GM23338 (cell line): ENCODE data around the gene RCAN3. TPM values are rescaled to one million over a fixed set of nuclear protein-coding genes. Genes with fewer than 3 reads are reported as not detected.

Source experiments
- ATAC-seq: fragments of 200-7000 bp; cut with Tn5 transposase; 3 replicates; pipeline ENCODE4 v1.9.1; 2020
- DNase-seq: peaks from one replicate; pipeline ENCODE4 v3.0.0-alpha.2; 2015; ENCODE audit warnings: low spot score
- H2AFZ ChIP-seq: fragments of 200-600 bp; sonication (generic); 2 replicates; pipeline ENCODE4 v1.8.0; 2016; ENCODE audit warnings: antibody characterized with exemption, mild to moderate bottlenecking, moderate library complexity
- H3F3A ChIP-seq: fragments of 200-600 bp; sonication (generic); replicated peaks from 2 replicates; pipeline ENCODE4 v1.8.0; 2017; ENCODE audit warnings: antibody characterized with exemption, mixed run types, low read depth
- H3K27ac ChIP-seq: fragments of 200-600 bp; sonication (generic); 2 replicates; pipeline ENCODE4 v1.6.1; 2016; ENCODE audit warnings: low read depth
- H3K27me3 ChIP-seq: fragments of 200-600 bp; sonication (generic); 2 replicates; pipeline ENCODE4 v1.8.0; 2016; ENCODE audit warnings: mild to moderate bottlenecking, mixed run types, moderate library complexity; ENCODE audit not compliant: insufficient read depth
- H3K36me3 ChIP-seq: fragments of 200-600 bp; sonication (generic); 2 replicates; pipeline ENCODE4 v1.8.0; 2016; ENCODE audit warnings: mild to moderate bottlenecking; ENCODE audit not compliant: insufficient read depth
- H3K4me1 ChIP-seq: fragments of 200-600 bp; sonication (generic); 2 replicates; pipeline ENCODE4 v1.8.0; 2016; ENCODE audit warnings: mild to moderate bottlenecking, moderate library complexity; ENCODE audit not compliant: insufficient read depth
- H3K4me2 ChIP-seq: fragments of 200-600 bp; sonication (generic); 2 replicates; pipeline ENCODE4 v1.7.1; 2017; ENCODE audit warnings: mixed run types
- H3K4me3 ChIP-seq: fragments of 200-600 bp; sonication (generic); 2 replicates; pipeline ENCODE4 v1.6.1; 2016; ENCODE audit warnings: mixed run types
- H3K79me2 ChIP-seq: fragments of 200-600 bp; sonication (generic); replicated peaks from 2 replicates; pipeline ENCODE4 v1.8.0; 2017; ENCODE audit warnings: mild to moderate bottlenecking; ENCODE audit not compliant: insufficient read depth
- H3K9me2 ChIP-seq: fragments of 200-600 bp; sonication (generic); 2 replicates; pipeline ENCODE4 v1.8.0; 2017; ENCODE audit not compliant: insufficient read depth
- H4K20me1 ChIP-seq: fragments of 200-600 bp; sonication (generic); replicated peaks from 2 replicates; pipeline ENCODE4 v1.8.0; 2017; ENCODE audit warnings: mild to moderate bottlenecking; ENCODE audit not compliant: insufficient read depth
- H3K27ac Mint-ChIP-seq: 2 replicates; pipeline ENCODE4 v1.8.0; 2020; ENCODE audit warnings: inconsistent platforms, mild to moderate bottlenecking, moderate library complexity, mixed read lengths
- H3K27me3 Mint-ChIP-seq: 3 replicates; pipeline ENCODE4 v1.8.0; 2022; ENCODE audit warnings: low read depth, mild to moderate bottlenecking, moderate library complexity, mixed read lengths, inconsistent platforms; ENCODE audit not compliant: insufficient read depth, poor library complexity
- H3K36me3 Mint-ChIP-seq: 3 replicates; pipeline ENCODE4 v1.8.0; 2021; ENCODE audit warnings: low read depth, mild to moderate bottlenecking, inconsistent platforms, moderate library complexity, mixed read lengths
- H3K4me1 Mint-ChIP-seq: 3 replicates; pipeline ENCODE4 v1.8.0; 2020; ENCODE audit warnings: mild to moderate bottlenecking, inconsistent platforms, mixed read lengths
- H3K4me3 Mint-ChIP-seq: 3 replicates; pipeline ENCODE4 v1.8.0; 2021; ENCODE audit warnings: moderate library complexity, mild to moderate bottlenecking, inconsistent platforms, mixed read lengths
- H3K9me3 Mint-ChIP-seq: 3 replicates; pipeline ENCODE4 v1.8.0; 2020; ENCODE audit warnings: moderate library complexity, mild to moderate bottlenecking, inconsistent platforms, mixed read lengths
- EZH2phosphoT487 ChIP-seq: fragments of 200-600 bp; sonication (generic); IDR thresholded peaks from one replicate; pipeline ENCODE4 v1.8.1; 2018; ENCODE audit warnings: antibody characterized with exemption; ENCODE audit not compliant: unreplicated experiment
- STAT1 ChIP-seq: IDR thresholded peaks from one replicate; pipeline ENCODE4 v1.6.1; 2016; ENCODE audit warnings: antibody characterized with exemption; ENCODE audit not compliant: unreplicated experiment
- ZNF114 ChIP-seq: fragments of 250-450 bp; sonication (Bioruptor Pico); IDR thresholded peaks from 2 replicates; pipeline ENCODE4 v1.5.0; 2020; ENCODE audit warnings: mild to moderate bottlenecking, moderate library complexity
- ZNF462 ChIP-seq: fragments of 250-450 bp; sonication (Bioruptor Pico); IDR thresholded peaks from 2 replicates; pipeline ENCODE4 v1.5.0; 2020; ENCODE audit warnings: mild to moderate bottlenecking, moderate library complexity
- polyA plus RNA-seq: library from polyadenylated mRNA; unstranded; fragments of >200 nt; fragmentation: Nextera tagmentation; extraction: Ambion mirVana; gene quantifications from 2 replicates; pipeline ENCODE4 v1.2.1, GENCODE V29; 2016
- total RNA-seq: library from RNA; depleted of rRNA; stranded (reverse); fragments of >200 nt; shearing (Covaris generic); gene quantifications from 2 replicates; pipeline ENCODE4 v1.2.3, GENCODE V29; 2014

The RCAN3 gene
- total and polyA plus RNA-seq, 2 experiments from 2014 or later: 8.9 to 11.2 TPM

DNA sequence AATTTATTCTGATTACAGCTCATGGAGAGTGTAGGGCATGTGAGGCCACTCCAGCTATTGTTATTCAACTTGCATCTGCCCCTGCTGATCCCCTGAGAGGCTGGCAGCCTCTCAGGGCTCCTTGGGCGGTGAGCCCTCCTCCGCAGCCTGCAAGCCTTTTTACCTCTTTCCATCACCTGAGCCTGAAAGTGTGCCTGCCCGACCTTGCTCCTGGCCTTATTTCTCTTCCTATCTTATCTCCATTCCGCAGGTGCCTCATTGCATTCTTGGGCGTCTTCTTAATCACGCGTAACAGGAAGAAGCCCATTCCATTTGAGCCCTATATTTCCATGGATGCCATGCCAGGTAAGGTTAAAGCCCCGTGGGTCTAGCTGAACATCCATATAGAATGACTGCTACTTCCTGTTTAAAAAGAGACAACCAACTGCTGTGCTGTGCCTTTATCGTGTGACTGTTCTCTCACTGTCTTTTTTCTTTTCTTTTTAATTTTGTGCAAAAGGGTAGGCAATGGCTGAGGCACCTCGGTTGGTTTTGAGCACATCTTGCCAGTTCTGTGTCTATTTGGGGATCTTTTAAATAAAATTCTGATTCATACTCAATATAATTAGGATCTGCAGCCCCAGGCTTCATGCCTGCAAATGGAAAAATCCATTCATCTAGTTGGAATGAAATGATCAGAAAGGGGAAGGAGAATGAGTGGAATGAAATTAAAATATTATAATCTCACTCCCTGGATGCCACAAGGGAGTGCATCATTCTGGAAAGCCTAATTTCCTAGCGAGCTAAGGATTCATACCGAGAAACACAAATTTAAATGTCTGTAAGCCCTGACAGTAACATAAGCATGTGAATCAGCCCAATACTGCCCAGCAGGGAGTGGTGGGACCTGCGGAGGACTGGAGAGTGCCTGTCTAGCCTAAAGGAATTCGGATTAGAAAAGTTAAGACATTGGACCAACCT lies 38.6 kb upstream of the RCAN3 start:
- no peak overlapping the region for H2AFZ ChIP-seq
- peak overlapping the region; percentile 82 for H3K27ac ChIP-seq
- Mint-ChIP-seq H3K4me3 (peak overlapping the region; percentile 68), H3K27me3 (peaks cover 5% of the 10 kb centered on the region), H3K4me1 (peaks cover 43% of the 10 kb centered on the region), H3K9me3 (peaks cover 5% of the 10 kb centered on the region; the same call in 2 of the 3 replicates), H3K27ac (peak overlapping the region; percentile 81), H3K36me3 (peaks cover 15% of the 10 kb centered on the region; the same call in 2 of the 3 replicates)
- H3K4me1 ChIP-seq: peaks cover 28% of the 10 kb centered on the region
- H4K20me1 ChIP-seq: no peaks in the 10 kb centered on the region
- H3K79me2 ChIP-seq: no peaks in the 10 kb centered on the region
- no peaks in the 10 kb centered on the region for H3K36me3 ChIP-seq
- H3K4me3 ChIP-seq: peak overlapping the region; percentile 44
- peak; percentile 37; the same call in 1 of the 2 replicates for TF ChIP-seq ZNF462 (CRISPR knock-in tag)
- TF ChIP-seq ZNF114: no peak
- peak; percentile 84 for DNase-seq
- no peaks in the 10 kb centered on the region for H3F3A ChIP-seq
- H3K9me2 ChIP-seq: no peaks in the 10 kb centered on the region
- ATAC-seq: peak; percentile 98
- peak overlapping the region; percentile 78 for H3K4me2 ChIP-seq
- H3K27me3 ChIP-seq: no peaks in the 10 kb centered on the region

GRCh38 chr1:24465099-24465498 lies 37.5 kb upstream of the RCAN3 start:
- Histone ChIP-seq H3K4me3 (peak overlapping the region; percentile 44), H3K4me1 (peaks cover 28% of the 10 kb centered on the region), H4K20me1 (no peaks in the 10 kb centered on the region), H3K36me3 (no peaks in the 10 kb centered on the region), H3K27ac (peak overlapping the region; percentile 82), H3K27me3 (no peaks in the 10 kb centered on the region), H3K9me2 (no peaks in the 10 kb centered on the region), H3F3A (no peaks in the 10 kb centered on the region), H2AFZ (no peak overlapping the region), H3K4me2 (peak overlapping the region; percentile 78), H3K79me2 (no peaks in the 10 kb centered on the region)
- Mint-ChIP-seq H3K4me3 (peak overlapping the region; percentile 68), H3K36me3 (peaks cover 25% of the 10 kb centered on the region), H3K9me3 (peaks cover 5% of the 10 kb centered on the region; the same call in 2 of the 3 replicates), H3K27ac (peak overlapping the region; percentile 54), H3K4me1 (peaks cover 47% of the 10 kb centered on the region), H3K27me3 (peaks cover 5% of the 10 kb centered on the region)
- ATAC-seq: no peak
- DNase-seq: no peak
- no peak for TF ChIP-seq STAT1
- no peak for TF ChIP-seq ZNF462 (CRISPR knock-in tag)
- TF ChIP-seq EZH2phosphoT487: no peak
